ENCODE results near the gene ALDOC.

ALDOC gene

GRCh38 chr17:28530926-28531325 is 45.8 kb downstream of the ALDOC start:
- no peak overlapping the region for H3K4me3 ChIP-seq (ENCODE audit: low read length)
- WGBS (ENCODE audit: insufficient coverage, insufficient read length): no CpG with 5 or more reads among the region's 7 CpGs
- H3K27ac ChIP-seq (ENCODE audit: low read length): no peak overlapping the region
- H3K27me3 ChIP-seq (ENCODE audit: control insufficient read depth, insufficient read depth, low read length): no peaks in the 10 kb centered on the region
- no peaks in the 10 kb centered on the region for H3K9me3 ChIP-seq (ENCODE audit: control insufficient read depth, insufficient read depth, low read length)
- H3K4me1 ChIP-seq (ENCODE audit: control insufficient read depth, insufficient read depth, low read length): no peaks in the 10 kb centered on the region
- no peak for DNase-seq (ENCODE audit: low read depth, low spot score)
- no peaks in the 10 kb centered on the region for H3K36me3 ChIP-seq (ENCODE audit: control insufficient read depth, insufficient read depth, low read length)

GRCh38 chr17:28530250-28530649 is 46.4 kb downstream of the ALDOC start:
- Histone ChIP-seq H3K4me3 (ENCODE audit: low read length) (no peak overlapping the region), H3K9me3 (ENCODE audit: control insufficient read depth, insufficient read depth, low read length) (no peaks in the 10 kb centered on the region), H3K4me1 (ENCODE audit: control insufficient read depth, insufficient read depth, low read length) (no peaks in the 10 kb centered on the region), H3K27ac (ENCODE audit: low read length) (no peak overlapping the region), H3K27me3 (ENCODE audit: control insufficient read depth, insufficient read depth, low read length) (no peaks in the 10 kb centered on the region), H3K36me3 (ENCODE audit: control insufficient read depth, insufficient read depth, low read length) (no peaks in the 10 kb centered on the region)
- WGBS (ENCODE audit: insufficient coverage, insufficient read length): no CpG with 5 or more reads among the region's 4 CpGs
- no peak for DNase-seq (ENCODE audit: low read depth, low spot score)

- no peaks in the 10 kb centered on the region for H3K9me3 ChIP-seq (ENCODE audit: control insufficient read depth, insufficient read depth, low read length)
- H3K4me1 ChIP-seq (ENCODE audit: control insufficient read depth, insufficient read depth, low read length): no peaks in the 10 kb centered on the region
- H3K36me3 ChIP-seq (ENCODE audit: control insufficient read depth, insufficient read depth, low read length): no peaks in the 10 kb centered on the region
- no CpG with 5 or more reads among the region's 3 CpGs for WGBS (ENCODE audit: insufficient coverage, insufficient read length)
- no peaks in the 10 kb centered on the region for H3K27me3 ChIP-seq (ENCODE audit: control insufficient read depth, insufficient read depth, low read length)
- H3K27ac ChIP-seq (ENCODE audit: low read length): no peak overlapping the region
- no peak for DNase-seq (ENCODE audit: low read depth, low spot score)
- no peak overlapping the region for H3K4me3 ChIP-seq (ENCODE audit: low read length)
Observed at GRCh38 chr17:28529013-28529400, 47.7 kb downstream of the ALDOC start.

- DNase-seq (ENCODE audit: low read depth, low spot score): no peak
- Histone ChIP-seq H3K9me3 (ENCODE audit: control insufficient read depth, insufficient read depth, low read length) (no peaks in the 10 kb centered on the region), H3K27me3 (ENCODE audit: control insufficient read depth, insufficient read depth, low read length) (no peaks in the 10 kb centered on the region), H3K4me1 (ENCODE audit: control insufficient read depth, insufficient read depth, low read length) (no peaks in the 10 kb centered on the region), H3K36me3 (ENCODE audit: control insufficient read depth, insufficient read depth, low read length) (no peaks in the 10 kb centered on the region), H3K4me3 (ENCODE audit: low read length) (no peak overlapping the region), H3K27ac (ENCODE audit: low read length) (no peak overlapping the region)
- WGBS (ENCODE audit: insufficient coverage, insufficient read length): no CpG with 5 or more reads among the region's 9 CpGs
Observed at GRCh38 chr17:28528327-28529012, 48.2 kb downstream of the ALDOC start.

- no peak overlapping the region for H3K27ac ChIP-seq (ENCODE audit: low read length)
- H3K4me3 ChIP-seq (ENCODE audit: low read length): no peak overlapping the region
- no peaks in the 10 kb centered on the region for H3K4me1 ChIP-seq (ENCODE audit: control insufficient read depth, insufficient read depth, low read length)
- WGBS (ENCODE audit: insufficient coverage, insufficient read length): no CpG with 5 or more reads among the region's 2 CpGs
- no peak for DNase-seq (ENCODE audit: low read depth, low spot score)
- H3K27me3 ChIP-seq (ENCODE audit: control insufficient read depth, insufficient read depth, low read length): no peaks in the 10 kb centered on the region
- no peaks in the 10 kb centered on the region for H3K36me3 ChIP-seq (ENCODE audit: control insufficient read depth, insufficient read depth, low read length)
- no peaks in the 10 kb centered on the region for H3K9me3 ChIP-seq (ENCODE audit: control insufficient read depth, insufficient read depth, low read length)
Observed at GRCh38 chr17:28527859-28528258, 48.8 kb downstream of the ALDOC start.

GRCh38 chr17:28527181-28527681 is 49.5 kb downstream of the ALDOC start:
- no peak for DNase-seq (ENCODE audit: low read depth, low spot score)
- Histone ChIP-seq H3K4me1 (ENCODE audit: control insufficient read depth, insufficient read depth, low read length) (no peaks in the 10 kb centered on the region), H3K4me3 (ENCODE audit: low read length) (no peak overlapping the region), H3K36me3 (ENCODE audit: control insufficient read depth, insufficient read depth, low read length) (no peaks in the 10 kb centered on the region), H3K9me3 (ENCODE audit: control insufficient read depth, insufficient read depth, low read length) (no peaks in the 10 kb centered on the region), H3K27ac (ENCODE audit: low read length) (no peak overlapping the region), H3K27me3 (ENCODE audit: control insufficient read depth, insufficient read depth, low read length) (no peaks in the 10 kb centered on the region)
- WGBS (ENCODE audit: insufficient coverage, insufficient read length): no CpG with 5 or more reads among the region's 2 CpGs

GRCh38 chr17:28526381-28526780 is 50.3 kb downstream of the ALDOC start:
- H3K4me1 ChIP-seq (ENCODE audit: control insufficient read depth, insufficient read depth, low read length): no peaks in the 10 kb centered on the region
- no peak overlapping the region for H3K27ac ChIP-seq (ENCODE audit: low read length)
- H3K36me3 ChIP-seq (ENCODE audit: control insufficient read depth, insufficient read depth, low read length): no peaks in the 10 kb centered on the region
- no peak for DNase-seq (ENCODE audit: low read depth, low spot score)
- H3K4me3 ChIP-seq (ENCODE audit: low read length): no peak overlapping the region
- H3K9me3 ChIP-seq (ENCODE audit: control insufficient read depth, insufficient read depth, low read length): no peaks in the 10 kb centered on the region
- H3K27me3 ChIP-seq (ENCODE audit: control insufficient read depth, insufficient read depth, low read length): no peaks in the 10 kb centered on the region
- no CpG with 5 or more reads among the region's 8 CpGs for WGBS (ENCODE audit: insufficient coverage, insufficient read length)

GRCh38 chr17:28524476-28525424 is 51.9 kb downstream of the ALDOC start:
- no peaks in the 10 kb centered on the region for H3K9me3 ChIP-seq (ENCODE audit: control insufficient read depth, insufficient read depth, low read length)
- no peaks in the 10 kb centered on the region; the same call in 1 of the 2 replicates for H3K36me3 ChIP-seq (ENCODE audit: control insufficient read depth, insufficient read depth, low read length)
- no peak overlapping the region for H3K27ac ChIP-seq (ENCODE audit: low read length)
- DNase-seq (ENCODE audit: low read depth, low spot score): no peak
- no CpG with 5 or more reads among the region's 25 CpGs for WGBS (ENCODE audit: insufficient coverage, insufficient read length)
- H3K4me3 ChIP-seq (ENCODE audit: low read length): no peak overlapping the region
- no peaks in the 10 kb centered on the region for H3K27me3 ChIP-seq (ENCODE audit: control insufficient read depth, insufficient read depth, low read length)
- H3K4me1 ChIP-seq (ENCODE audit: control insufficient read depth, insufficient read depth, low read length): 0 out of 2 replicates have a peak, but pooled peaks cover 1% of the 10 kb centered on the region

- 0 out of 2 replicates have a peak, but pooled peaks cover 1% of the 10 kb centered on the region for H3K4me1 ChIP-seq (ENCODE audit: control insufficient read depth, insufficient read depth, low read length)
- WGBS (ENCODE audit: insufficient coverage, insufficient read length): no CpG with 5 or more reads among the region's 15 CpGs
Observed at GRCh38 chr17:28523876-28524275, 52.8 kb downstream of the ALDOC start.

GRCh38 chr17:28523186-28523585 is 53.5 kb downstream of the ALDOC start:
- H3K27me3 ChIP-seq (ENCODE audit: control insufficient read depth, insufficient read depth, low read length): no peaks in the 10 kb centered on the region
- no peak for DNase-seq (ENCODE audit: low read depth, low spot score)
- no CpG with 5 or more reads among the region's 6 CpGs for WGBS (ENCODE audit: insufficient coverage, insufficient read length)
- no peak overlapping the region for H3K27ac ChIP-seq (ENCODE audit: low read length)
- no peaks in the 10 kb centered on the region for H3K9me3 ChIP-seq (ENCODE audit: control insufficient read depth, insufficient read depth, low read length)
- H3K36me3 ChIP-seq (ENCODE audit: control insufficient read depth, insufficient read depth, low read length): no peaks in the 10 kb centered on the region; the same call in 1 of the 2 replicates
- no peak overlapping the region for H3K4me3 ChIP-seq (ENCODE audit: low read length)
- H3K4me1 ChIP-seq (ENCODE audit: control insufficient read depth, insufficient read depth, low read length): 0 out of 2 replicates have a peak, but pooled peaks cover 1% of the 10 kb centered on the region

More at GRCh38 chr17:28523876-28524275, 52.8 kb downstream of the ALDOC start:
- no peak overlapping the region for H3K27ac ChIP-seq (ENCODE audit: low read length)
- no peak for DNase-seq (ENCODE audit: low read depth, low spot score)
- H3K36me3 ChIP-seq (ENCODE audit: control insufficient read depth, insufficient read depth, low read length): no peaks in the 10 kb centered on the region; the same call in 1 of the 2 replicates
- no peaks in the 10 kb centered on the region for H3K27me3 ChIP-seq (ENCODE audit: control insufficient read depth, insufficient read depth, low read length)
- no peaks in the 10 kb centered on the region for H3K9me3 ChIP-seq (ENCODE audit: control insufficient read depth, insufficient read depth, low read length)
- H3K4me3 ChIP-seq (ENCODE audit: low read length): no peak overlapping the region

Measured in iPS DF 6.9 (cell line).